Mucosa of descending colon (tissue), 3 donors: ENCODE results near the gene ZNF407. TPM values are rescaled to one million over a fixed set of nuclear protein-coding genes. Genes with fewer than 3 reads are reported as not detected.

Experiments used
- ATAC-seq: fragments of 200-7000 bp; cut with Tn5 transposase; one replicate; pipeline ENCODE4 v1.9.1; 2020; ENCODE audit warnings: mild to moderate bottlenecking, moderate library complexity
- DNase-seq, 3 donors: peaks; one replicate each; pipeline ENCODE4 v3.0.0-alpha.2; 2020
- H3K36me3 ChIP-seq: fragments of 200-600 bp; one replicate; pipeline ENCODE4 v1.8.0; 2021; ENCODE audit warnings: low read depth, mild to moderate bottlenecking
- H3K4me1 ChIP-seq: fragments of 200-600 bp; one replicate; pipeline ENCODE4 v1.8.0; 2021; ENCODE audit warnings: low read depth, mild to moderate bottlenecking
- H3K4me3 ChIP-seq: fragments of 200-600 bp; one replicate; pipeline ENCODE4 v1.8.0; 2021; ENCODE audit warnings: mild to moderate bottlenecking
- H3K9me3 ChIP-seq: fragments of 200-600 bp; one replicate; pipeline ENCODE4 v1.8.0; 2021; ENCODE audit warnings: mild to moderate bottlenecking
- intact Hi-C, 2 donors: fragments of 100-400 bp; cut with DNase I in 1 of 2; cut with micrococcal nuclease in 1 of 2; formaldehyde crosslinking; loops; one replicate each; pipeline versions ENCODE4 v1.11.0 to v1.11.1; 2022; cut with DNase I, micrococcal nuclease
- total RNA-seq, 3 donors: library from RNA; stranded (reverse); fragmentation: NEBNext Ultra II Directional in 2 of 3; extraction: Animal tissue kit (Norgen Biotek cat#: 25700) in 2 of 3; gene quantifications; one replicate each; pipeline versions ENCODE4 v1.2.1 to v1.2.4, GENCODE V29; 2021 to 2023
- TF ChIP-seq, protein P1 (sequence below): fragments of 200-600 bp; IDR thresholded peaks from one replicate; pipeline ENCODE4 v1.8.0; 2022; ENCODE audit warnings: antibody characterized with exemption, mild to moderate bottlenecking
- donor health status: DM: no; HTN: no; CAD: no; lungs with moderate emphysema.
- donor health status: DM: no; HTN: no; CAD: no.
- donor health status: DM: no; HTN: yes; CAD: no.

ZNF407 gene
- total RNA-seq, 3 donors from 2014 or later, result 13.0 to 25.1 (median 18.8) TPM

- Histone ChIP-seq H3K9me3 (no peaks in the 10 kb centered on the region), H3K36me3 (no peaks in the 10 kb centered on the region), H3K4me3 (no peak overlapping the region), H3K4me1 (no peaks in the 10 kb centered on the region)
- TF ChIP-seq, protein P1, sequence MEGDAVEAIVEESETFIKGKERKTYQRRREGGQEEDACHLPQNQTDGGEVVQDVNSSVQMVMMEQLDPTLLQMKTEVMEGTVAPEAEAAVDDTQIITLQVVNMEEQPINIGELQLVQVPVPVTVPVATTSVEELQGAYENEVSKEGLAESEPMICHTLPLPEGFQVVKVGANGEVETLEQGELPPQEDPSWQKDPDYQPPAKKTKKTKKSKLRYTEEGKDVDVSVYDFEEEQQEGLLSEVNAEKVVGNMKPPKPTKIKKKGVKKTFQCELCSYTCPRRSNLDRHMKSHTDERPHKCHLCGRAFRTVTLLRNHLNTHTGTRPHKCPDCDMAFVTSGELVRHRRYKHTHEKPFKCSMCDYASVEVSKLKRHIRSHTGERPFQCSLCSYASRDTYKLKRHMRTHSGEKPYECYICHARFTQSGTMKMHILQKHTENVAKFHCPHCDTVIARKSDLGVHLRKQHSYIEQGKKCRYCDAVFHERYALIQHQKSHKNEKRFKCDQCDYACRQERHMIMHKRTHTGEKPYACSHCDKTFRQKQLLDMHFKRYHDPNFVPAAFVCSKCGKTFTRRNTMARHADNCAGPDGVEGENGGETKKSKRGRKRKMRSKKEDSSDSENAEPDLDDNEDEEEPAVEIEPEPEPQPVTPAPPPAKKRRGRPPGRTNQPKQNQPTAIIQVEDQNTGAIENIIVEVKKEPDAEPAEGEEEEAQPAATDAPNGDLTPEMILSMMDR, result no peak
- DNase-seq (no peak), ATAC-seq (no peak)
- intact Hi-C loops, result no loop called here
Observed at GRCh38 chr18:74582642-74583041, 15.0 kb upstream of the ZNF407 start.

- TF ChIP-seq, protein P1, result no peak
- intact Hi-C loops, result no loop called here
Observed at GRCh38 chr18:74587441-74587840, 10.2 kb upstream of the ZNF407 start.

DNA sequence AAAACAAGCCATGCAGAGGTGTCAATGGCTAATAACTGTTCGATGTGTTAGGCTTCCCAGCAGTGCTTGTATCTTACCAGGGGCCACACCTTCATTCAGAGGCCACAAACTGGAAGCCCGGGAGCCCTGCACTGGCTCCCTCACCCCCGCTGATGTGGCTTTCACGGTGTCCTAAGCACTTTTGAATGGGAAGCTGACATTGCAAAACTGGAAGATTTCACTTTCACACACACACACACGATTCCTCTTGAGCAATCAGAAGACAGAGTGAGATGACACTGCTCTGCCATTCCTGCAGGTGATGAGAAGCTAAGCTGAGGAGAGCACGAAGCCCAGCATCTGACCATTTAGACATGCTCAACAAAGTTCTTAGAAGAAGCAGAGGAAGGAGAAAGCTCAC lies 8.6 kb upstream of the ZNF407 start:
- peak in 1 of 3 donors; percentile 6 for DNase-seq
- Histone ChIP-seq H3K4me3 (no peak overlapping the region), H3K9me3 (no peaks in the 10 kb centered on the region), H3K4me1 (no peaks in the 10 kb centered on the region), H3K36me3 (no peaks in the 10 kb centered on the region)
- TF ChIP-seq, protein P1, result no peak
- peak; percentile 39 for ATAC-seq
- intact Hi-C loops, result no loop called here

More at GRCh38 chr18:74587441-74587840, 10.2 kb upstream of the ZNF407 start:
- no peaks in the 10 kb centered on the region for H3K36me3 ChIP-seq
- no peaks in the 10 kb centered on the region for H3K9me3 ChIP-seq
- no peak overlapping the region for H3K4me3 ChIP-seq
- DNase-seq (no peak), ATAC-seq (no peak)
- H3K4me1 ChIP-seq, result no peaks in the 10 kb centered on the region

- TF ChIP-seq, protein P1, result no peak
- intact Hi-C loops, result no loop called here
- H3K4me3 ChIP-seq, result no peak overlapping the region
- no peaks in the 10 kb centered on the region for H3K4me1 ChIP-seq
- DNase-seq (no peak), ATAC-seq (no peak)
- no peaks in the 10 kb centered on the region for H3K36me3 ChIP-seq
- no peaks in the 10 kb centered on the region for H3K9me3 ChIP-seq
Observed at GRCh38 chr18:74589811-74590210, 7.9 kb upstream of the ZNF407 start.

- DNase-seq (no peak), ATAC-seq (no peak)
- Histone ChIP-seq H3K9me3 (no peaks in the 10 kb centered on the region), H3K36me3 (no peaks in the 10 kb centered on the region), H3K4me3 (no peak overlapping the region), H3K4me1 (peaks cover under 1% of the 10 kb centered on the region)
- TF ChIP-seq, protein P1, result no peak
- intact Hi-C loops, result no loop called here
Observed at GRCh38 chr18:74590671-74591070, 7.0 kb upstream of the ZNF407 start.

DNA sequence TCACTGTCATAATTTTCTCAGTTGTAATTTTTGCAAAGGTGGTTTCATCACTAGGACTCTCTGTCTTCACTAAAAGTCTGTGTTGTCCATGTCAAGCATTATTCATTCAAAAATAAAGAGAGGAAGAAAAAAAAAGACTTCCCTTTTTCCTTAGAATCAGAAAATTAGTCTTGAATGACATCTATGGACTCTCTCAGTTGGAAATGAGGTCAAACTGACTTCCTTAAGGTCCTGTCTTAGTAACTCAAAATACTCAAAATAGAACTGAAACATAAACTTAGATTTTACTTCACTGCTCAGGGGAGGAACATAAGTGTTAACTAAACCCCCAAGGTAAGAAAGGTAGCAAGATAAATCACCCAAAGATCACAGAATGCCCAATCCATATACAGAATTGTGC lies 2.2 kb upstream of the ZNF407 start:
- peaks cover 18% of the 10 kb centered on the region for H3K4me1 ChIP-seq
- TF ChIP-seq, protein P1, result no peak
- no peak overlapping the region for H3K4me3 ChIP-seq
- intact Hi-C loops, result no loop called here
- ATAC-seq (no peak), DNase-seq (no peak)
- H3K36me3 ChIP-seq, result no peaks in the 10 kb centered on the region
- no peaks in the 10 kb centered on the region for H3K9me3 ChIP-seq
